ENCODE measurements around the gene TMPRSS9.

- TF ChIP-seq CTCF (IDR thresholded peaks at IDR 0.05) (no peak), POLR2A (IDR thresholded peaks at IDR 0.05) (no peak)
These were observed 51.6 kb downstream of the TMPRSS9 start for GRCh38 chr19:2411709-2412108.

Measured in heart left ventricle (tissue), 13 donors.